Stimulated activated CD8-positive, alpha-beta memory T cell treated with anti-CD3 and anti-CD28 coated beads, Interleukin-7, amount 100 ng/mL, for 24 hours (primary cell): ENCODE results near the gene DISC1.
"Not testable (repeated sequence)": the region's sequence is repeated elsewhere in the genome, so short reads cannot be mapped to it uniquely, and the experiment has no call there.

Experiments used
- DNase-seq: peaks from one replicate; pipeline ENCODE4 v3.0.0-alpha.2; 2020; ENCODE audit warnings: low read depth

DISC1 gene

DNA sequence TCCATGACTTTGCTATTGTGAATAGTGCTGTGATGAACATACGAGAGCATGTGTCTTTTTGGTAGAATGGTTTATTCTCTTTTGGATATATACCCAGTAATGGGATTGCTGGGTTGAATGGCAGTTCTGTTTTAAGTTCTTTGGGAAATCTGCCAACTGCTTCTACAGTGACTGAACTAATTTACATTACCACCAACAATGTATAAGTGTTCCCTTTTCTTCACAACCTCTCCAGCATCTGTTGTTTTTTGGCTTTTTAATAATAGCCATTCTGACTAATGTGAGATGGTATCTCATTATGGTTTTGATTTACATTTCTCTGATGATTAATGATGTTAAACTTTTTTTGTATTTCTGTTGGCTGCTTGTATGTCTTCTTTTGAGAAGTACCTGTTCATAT, 335.2 kb downstream of the DISC1 start:
- not testable (repeated sequence) for DNase-seq

DNA sequence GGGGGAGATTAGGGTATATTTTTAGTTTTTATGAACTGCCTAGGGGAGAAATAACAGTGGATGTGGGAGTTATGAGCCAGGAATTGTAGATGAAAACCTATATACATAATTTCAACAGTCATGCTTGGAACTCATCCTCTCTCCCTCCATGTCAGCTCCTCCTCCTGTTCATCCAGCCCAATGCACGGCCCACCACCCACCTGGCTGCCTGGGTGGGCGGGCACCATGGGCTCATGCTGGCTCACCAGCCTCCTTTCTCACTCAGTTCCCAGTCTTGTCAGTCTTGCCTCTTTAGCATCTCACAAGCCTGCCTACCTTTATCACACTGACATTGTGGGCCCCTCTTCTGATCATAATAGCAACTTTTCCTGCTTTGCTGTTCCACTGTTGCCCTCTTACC, 336.0 kb downstream of the DISC1 start:
- DNase-seq: no peak

DNA sequence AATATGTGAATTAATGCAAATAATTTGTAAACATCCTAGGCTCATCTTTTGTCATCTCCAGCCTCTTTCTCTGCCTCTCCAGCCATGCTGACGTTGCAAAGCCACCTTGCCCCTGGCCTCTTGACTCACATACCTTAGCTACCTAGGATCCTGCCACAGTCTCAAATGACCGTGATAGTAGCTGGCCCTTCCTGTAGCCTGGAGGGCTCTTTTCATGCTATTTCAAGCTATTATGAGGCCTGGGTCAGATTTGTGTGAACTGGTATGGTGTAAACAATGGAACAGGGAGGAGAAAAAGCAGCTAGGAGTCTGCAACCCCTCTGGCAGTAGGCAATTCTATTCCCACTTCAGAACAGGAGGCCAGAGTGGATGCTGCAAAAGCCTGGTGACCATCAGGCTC, 337.7 kb downstream of the DISC1 start:
- no peak for DNase-seq

DNA sequence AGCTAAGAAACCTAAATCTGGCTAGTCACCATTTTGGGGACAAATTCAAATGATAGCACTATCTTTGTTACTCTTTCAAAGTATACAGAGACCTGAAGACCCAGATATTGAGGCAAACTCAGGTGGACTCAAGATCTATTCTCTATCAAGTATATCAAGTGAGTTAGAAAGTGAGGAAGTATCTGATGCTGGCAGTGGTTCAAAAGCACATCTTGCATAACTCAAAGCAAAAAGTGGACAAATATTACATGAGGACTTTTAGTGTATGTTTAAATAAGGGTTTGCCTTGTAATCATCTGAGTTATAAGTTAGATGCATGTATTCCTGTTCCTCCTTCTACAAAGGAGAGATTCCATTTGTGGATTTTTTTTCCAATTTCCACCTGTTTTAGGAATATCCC, 338.4 kb downstream of the DISC1 start:
- no peak for DNase-seq

DNA sequence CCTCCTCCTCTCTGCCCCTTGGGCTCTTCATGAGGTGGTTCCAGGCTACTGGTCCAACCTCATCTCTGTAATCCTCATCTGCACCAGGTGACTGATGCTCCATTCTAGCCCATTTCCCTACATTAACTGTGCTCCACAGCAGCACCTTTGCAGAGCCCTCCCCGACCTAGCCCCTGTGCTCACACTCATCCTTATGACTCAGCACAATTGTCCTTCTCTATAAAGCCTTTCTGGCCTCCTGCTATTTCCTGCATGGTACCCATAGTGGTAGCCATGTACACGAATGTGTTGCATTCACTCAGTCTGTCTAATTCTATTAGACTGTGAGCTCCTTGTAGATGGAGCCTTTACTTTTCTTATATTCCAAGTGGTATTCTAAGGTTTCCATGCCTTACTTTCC, 339.0 kb downstream of the DISC1 start:
- DNase-seq: no peak

DNA sequence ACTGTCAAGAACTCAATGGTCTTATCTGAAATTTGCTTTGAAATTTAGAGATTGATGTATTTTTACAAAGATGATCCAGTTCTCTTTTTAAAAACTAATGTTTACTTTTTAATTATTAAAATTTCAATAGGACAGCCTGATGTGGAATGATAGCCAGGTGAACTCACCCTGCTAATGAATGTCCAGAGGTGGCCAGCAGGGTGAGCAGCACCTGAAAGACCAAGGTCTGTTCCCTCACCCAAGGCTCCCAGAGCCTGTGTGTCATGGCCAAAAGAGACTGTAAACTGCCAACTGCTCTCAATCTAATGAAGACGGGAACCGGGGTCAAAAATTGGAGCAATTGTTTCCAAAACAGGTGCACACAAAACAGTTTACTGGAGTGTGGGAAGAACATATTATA, 340.4 kb downstream of the DISC1 start:
- DNase-seq: no peak

DNA sequence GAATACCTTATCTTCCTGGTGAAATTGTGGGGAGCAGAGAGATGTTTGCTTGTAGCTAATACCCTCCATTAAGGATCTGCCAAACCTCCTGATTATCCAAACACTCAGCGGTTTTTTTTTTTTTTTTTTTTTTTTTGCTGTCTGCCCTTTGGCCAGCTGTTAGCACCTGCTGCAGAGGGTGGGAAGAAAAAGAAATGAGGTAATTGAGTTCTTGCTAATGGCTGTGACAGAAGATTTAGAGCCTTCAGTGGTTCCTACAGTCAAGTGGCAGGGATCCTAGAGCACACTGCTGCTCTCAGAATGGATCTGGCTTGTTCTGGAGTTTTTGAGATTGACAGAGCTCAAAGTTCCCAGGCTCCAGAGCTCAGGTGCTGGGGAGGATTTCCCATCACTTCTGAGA, 342.5 kb downstream of the DISC1 start:
- no peak for DNase-seq

DNA sequence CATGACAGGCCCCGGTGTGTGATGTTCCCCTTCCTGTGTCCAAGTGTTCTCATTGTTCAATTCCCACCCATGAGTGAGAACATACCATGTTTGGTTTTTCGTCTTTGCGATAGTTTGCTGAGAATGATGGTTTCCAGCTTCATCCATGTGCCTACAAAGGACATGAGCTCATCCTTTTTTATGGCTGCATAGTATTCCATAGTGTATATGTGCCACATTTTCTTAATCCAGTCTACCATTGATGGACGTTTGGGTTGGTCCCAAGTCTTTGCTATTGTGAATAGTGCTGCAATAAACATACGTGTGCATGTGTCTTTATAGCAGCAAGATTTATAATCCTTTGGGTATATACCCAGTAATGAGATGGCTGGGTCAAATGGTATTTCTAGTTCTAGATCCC, 343.2 kb downstream of the DISC1 start:
- DNase-seq: not testable (repeated sequence)

DNA sequence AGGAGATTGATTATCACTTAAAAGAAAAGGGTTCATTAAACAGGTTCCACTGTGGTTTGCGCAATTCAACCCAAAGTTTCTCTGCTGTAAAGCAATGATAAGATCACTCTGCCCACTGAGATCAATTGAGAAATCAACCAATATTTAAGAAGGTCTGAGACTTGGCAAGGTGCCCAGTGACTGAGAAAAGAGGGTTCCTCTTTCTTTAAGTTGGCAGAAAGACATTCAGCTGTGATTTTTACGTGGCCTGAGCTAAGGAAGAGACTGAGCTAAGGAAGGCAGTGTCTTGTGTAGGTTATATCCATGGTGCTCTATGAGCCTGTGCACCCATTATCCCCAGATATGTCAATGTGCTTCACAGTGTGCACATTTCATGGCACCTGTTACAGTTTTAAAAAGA, 344.1 kb downstream of the DISC1 start:
- DNase-seq: no peak

DNA sequence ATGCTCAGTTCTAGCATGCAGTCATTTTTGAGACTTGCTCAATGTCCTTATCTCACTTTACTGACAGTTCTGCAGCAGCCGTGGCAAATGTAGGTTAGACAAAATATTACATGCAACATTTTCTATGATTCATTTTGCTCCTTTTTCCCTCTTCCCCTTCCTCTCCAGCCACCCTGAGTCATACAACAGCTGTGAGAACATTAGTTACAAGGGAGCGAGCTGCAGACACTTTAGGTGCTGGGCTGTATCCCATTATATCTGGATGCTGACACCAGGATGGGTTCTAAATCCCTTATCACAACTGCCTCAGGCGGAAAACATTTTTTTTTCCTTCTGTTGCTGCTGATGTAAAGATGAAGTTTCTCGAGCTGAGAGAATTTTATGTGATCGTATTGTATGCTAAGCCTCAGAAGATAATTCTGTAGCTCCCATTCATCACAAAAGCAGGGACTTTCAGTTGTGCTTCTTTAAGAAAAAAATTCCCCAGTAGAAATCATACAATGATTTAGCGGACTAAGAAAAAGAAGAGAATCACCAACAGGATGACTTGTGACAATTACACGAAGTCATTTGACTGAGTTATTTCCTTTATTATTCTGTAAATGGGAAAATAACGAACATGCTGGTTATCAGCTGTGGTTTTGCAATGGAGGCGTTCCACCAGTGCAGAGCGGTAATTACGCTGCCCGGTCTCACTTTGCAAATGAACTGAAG, 345.0 kb downstream of the DISC1 start:
- DNase-seq: no peak

DNA sequence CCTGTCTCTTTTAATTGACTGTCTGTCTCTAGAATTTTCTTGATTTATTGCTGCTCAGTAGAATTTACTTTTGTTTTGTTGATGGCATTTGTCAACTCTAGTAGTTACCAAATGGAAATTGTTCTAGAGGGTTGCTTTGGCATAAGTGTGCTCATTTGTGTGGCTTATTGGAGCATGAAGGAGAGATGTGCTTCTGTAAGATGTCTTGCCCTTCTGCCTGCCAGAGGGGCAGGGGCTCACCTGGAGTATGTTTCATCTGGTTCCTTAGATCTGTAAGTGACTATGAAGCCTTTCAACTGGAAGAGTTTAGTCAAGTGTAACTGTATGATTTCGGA, 345.5 kb downstream of the DISC1 start:
- DNase-seq: no peak

DNA sequence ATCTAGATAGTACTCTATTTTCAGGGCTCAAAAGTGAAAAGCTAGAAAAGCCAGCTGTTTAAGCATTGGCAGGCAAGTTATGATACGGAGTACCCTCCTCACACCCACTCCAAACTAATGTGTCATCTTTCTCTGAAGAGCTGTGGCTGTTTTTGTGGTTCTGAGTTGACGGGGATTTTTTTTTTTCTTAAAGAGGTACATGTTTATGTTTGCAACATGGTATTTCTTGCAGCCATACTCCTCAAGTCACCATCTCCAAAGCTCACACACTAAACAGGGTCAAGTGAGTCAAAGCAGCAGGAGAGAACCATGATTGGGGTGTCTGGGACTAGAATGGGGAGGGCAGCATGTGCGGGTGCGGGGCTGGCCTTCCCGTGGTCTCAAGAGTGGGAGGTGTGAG, 347.2 kb downstream of the DISC1 start:
- DNase-seq: no peak

DNA sequence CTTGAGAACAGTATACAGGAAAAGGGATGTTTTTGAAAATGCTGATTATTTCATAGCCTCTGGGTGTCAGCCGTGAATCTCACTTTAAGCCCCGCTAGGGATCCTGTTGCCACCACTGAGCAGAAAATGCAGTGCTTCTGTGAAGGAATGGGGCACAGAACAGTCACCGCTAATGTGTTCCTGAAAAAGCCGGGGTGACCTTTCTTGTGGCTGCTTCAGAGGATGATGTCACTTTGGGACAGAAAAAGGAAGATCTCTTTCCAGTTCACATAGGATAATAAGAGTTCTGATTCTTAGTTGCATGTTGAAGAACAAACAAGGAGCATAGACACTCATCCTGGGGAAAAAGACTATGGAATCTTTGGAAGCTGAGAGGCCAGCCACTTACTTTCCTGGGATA, 349.6 kb downstream of the DISC1 start:
- DNase-seq: no peak

DNA sequence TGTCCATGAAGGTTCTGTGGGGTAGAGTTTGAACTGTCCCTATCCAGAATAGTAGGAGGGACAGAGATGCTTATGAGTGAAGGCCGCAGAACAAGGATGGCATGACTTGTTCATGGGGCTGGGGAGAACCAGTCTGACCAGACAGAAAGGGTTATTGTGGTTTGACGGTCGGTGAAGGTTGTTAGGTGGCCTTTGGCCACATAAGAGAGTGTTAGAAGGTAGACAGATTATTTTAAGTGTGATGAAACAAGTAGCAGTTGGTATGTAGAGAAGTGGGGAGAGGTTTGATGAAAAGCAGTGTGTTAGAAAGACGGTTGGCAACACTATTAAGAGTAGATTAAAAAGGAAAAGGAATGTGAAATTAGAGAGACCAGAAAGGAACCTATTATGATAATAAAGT, 355.1 kb downstream of the DISC1 start:
- DNase-seq: no peak

DNA sequence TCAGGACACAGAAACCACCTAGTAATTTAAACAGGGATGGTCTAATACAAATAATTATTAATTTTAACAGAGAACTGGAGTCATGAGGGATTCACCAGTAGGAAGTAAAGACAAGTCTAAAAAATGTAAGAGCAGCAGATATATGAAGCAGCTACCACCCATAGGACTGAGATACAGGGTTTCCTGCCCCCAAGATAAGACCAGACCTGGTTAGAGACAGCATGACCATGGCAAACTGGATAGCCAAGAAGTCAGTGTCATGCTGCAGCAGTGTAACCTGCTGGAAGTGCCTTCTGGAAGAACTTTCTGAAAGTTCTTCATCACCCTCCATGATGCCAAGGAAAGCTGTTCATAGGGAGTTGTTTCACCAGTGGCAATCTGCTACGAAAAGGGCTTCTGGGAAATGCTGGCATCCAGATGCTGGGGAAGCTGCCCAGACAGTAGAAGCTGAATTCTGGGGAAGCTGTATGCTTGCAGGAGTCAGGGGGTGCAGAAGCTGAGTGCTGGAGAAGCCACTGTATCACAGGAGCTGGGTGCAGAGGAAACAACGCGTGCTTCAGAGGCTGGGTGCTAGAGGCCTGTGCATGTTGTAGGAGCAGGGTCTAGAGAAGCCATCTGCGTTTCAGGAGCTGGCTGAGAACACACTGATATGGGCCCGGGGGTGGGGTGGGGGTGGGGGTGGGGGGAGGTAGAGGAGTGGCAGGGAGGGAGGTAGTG, 356.4 kb downstream of the DISC1 start:
- no peak for DNase-seq

DNA sequence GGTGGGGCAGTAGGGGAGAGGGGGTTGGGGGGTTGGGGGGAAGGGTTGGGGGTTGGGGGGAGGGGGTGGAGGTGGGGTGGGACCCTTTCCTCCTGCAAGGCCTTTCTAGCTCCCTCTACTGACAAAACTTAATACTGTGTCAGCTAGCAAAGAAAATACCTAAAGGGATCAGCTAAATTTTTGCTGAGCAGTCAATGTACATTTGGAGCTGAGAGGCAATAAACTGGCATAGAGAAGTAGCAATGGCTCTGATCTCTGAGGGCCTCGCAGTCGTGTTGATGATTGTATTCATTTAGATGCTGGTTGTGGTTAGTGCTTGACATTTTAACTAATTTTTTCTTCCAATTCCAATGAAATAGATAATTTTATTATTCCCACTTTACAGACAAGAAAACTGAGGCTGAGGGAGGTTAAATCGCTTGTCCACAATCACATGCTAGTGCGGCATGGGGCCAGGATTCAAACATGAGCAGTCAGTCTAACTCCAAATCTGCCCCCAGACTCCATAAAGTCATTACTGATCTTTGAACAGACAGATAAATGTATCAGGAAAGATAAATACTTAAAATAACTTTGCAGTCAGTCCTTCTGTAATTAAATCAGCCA, 357.1 kb downstream of the DISC1 start:
- no peak for DNase-seq

DNA sequence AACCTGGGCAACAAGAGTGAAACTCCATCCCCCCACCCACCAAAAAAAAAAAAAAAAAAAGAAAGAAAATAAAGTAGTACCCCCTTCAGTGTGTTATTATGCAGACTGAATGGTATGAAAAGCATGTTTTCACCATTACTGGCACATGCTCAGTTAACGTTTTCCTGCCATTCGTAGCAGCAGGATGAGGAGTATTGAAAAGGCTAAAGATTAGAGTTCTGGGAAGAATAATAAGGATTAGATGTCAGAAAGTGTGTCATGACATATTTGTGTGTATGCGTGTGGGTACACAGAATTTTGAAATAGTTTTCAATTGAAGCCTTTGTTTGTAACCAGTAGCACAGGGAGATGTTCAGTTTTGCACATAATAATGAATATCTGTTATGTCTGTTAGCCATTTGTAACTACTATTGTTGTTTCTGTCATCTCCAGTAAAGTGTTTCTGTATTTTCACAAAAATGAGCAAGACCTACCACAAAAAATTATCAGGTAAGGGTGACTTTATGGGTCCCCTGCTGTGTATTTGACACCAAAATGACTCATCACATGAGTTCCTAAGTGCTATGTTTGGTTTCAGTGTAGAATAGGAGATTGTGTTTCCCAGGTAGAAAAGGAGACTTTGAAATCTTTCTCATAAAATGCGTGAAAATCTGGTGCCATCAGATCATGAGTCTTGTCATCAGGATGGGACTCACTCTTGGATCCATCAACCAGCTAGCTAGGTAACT, 358.9 kb downstream of the DISC1 start:
- no peak for DNase-seq

DNA sequence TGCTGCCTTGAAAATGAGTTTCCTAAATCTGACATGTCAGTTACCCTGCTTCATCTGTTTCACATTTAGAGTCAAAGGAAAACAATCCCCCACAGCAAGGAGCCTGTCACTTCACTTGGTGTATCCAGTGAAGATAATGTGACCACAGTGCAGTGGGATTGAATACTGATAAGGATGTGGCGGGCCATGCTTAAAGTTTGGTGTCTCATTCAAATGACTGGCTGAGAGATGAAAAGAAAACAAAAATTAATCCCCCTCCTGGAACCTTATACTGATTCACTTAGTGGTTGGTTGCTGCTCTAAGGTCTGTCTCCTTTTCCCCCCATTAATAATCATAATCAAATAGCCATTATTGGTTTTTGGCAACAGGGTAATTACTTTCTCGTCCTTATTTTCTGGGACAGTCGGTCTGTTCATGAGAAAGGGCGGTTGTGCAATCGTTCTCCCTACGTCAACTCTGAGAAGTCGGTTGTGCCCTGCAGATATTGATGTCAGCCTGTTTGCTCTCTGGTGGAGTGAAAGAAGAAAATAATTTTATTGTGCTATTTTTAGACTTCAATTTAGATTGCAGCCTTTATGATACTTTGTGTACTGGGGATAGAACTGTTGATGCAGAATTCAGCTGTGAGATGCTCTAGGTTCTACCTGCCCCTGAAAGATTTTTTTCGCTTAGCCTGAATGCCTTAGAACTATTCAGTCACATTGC, 360.2 kb downstream of the DISC1 start:
- no peak for DNase-seq

DNA sequence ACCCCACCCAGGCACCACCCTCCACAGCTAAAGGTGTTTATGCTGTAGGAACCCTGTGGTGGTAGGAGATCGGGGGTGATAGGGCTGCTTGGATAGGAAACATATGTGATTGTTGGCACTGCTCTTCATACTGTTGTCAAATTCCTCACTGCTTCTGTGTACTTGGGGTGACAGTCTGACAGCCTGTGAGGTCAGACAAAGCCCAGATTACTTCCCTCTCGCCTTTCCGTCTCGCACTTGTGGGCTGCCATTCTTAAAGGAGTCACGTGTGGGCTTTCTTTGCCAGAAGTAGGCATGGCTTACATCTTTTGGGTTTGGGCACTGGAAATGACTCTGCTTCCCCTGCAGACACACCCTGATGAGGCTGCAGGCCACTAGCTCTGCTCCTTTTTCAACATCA, 363.8 kb downstream of the DISC1 start:
- no peak for DNase-seq

DNA sequence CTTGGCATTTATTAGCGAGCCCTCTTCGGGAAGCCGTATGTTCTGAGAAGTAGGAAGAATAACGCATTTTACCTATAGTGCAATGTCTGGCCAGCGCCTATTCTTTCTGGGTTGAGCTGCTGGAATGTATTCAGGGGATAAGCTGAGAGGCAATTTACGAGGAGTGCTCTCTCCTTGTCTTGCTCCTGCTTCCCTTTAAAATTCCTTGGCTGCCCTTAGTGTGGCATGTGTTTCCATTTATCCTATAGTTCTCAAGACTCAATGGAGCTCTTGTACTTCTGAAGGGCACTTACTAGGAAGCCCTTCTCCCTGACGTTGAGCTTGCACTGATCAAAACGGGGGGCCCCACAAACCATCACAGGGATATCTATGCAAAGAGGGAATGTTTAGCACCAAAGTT, 364.6 kb downstream of the DISC1 start:
- no peak for DNase-seq

DNA sequence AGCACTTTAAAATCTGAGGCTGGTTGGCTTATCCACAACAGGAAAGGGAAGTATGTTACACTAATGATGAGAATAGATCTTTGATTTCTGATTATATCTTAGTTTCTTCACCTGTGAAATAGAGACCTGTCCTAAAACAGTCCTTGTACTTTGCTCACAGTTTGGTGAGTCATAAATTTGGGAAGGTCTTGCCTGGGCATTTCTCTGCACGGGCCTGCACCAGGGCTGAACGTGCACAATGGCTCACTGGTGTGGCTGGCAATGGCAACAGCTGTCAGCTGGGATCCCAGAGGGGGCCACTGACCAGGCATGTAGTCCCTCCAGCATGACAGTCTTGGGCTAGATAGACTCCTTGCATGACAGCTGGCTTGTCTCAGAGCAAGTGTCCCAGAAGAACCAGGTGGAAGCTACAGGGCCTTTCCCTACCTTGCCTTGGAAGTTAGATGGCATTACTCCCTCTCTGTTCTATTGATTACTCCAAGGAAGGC, 367.4 kb downstream of the DISC1 start:
- DNase-seq: no peak

DNA sequence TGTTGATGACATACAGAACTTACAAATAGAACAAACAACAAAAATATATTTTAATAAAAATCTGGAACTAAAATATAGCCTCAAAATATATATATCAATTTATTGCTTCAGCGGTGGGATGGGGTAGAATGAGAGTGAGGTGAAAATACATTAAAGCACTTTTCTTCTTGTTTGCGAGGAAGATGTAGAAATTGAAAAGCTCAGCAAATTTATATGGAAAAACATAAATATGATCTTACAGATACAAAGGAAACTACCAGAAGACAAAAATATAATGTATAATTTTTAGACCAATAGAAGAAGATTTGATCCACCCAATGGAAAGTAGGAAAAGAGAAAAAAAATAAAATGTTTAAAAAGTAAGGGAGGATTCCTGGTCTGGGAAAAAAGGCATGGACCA, 372.2 kb downstream of the DISC1 start:
- no peak for DNase-seq
